ENCODE results near the gene POU2AF3. TPM values are rescaled to one million over a fixed set of nuclear protein-coding genes. Genes with fewer than 3 reads are reported as not detected.

The POU2AF3 gene
- total RNA-seq (2012; rRNA removed): not detected in 2 replicates
- 0.17 TPM in 1 of 2 replicates, not detected in the other for polyA plus RNA-seq (2012; rRNA removed)
- 0.04 TPM in 1 of 2 replicates, not detected in the other for polyA plus RNA-seq (2012; cell fraction: cytosol; rRNA removed)
- polyA plus RNA-seq (2012; cell fraction: nucleus; rRNA removed; ENCODE audit: low replicate concordance): 0.32 and 0.77 TPM in 2 replicates
- Bru-seq, nascent RNA: not detected
- percentile 7 among the genes with signal in this experiment for BruChase-seq, experiment 1, labeled RNA remaining after a 6-hour chase
- percentile 8 among the genes with signal in this experiment for BruChase-seq, experiment 2, labeled RNA remaining after a 2-hour chase
- long read RNA-seq: 0 reads

- Histone ChIP-seq H3K79me1 (ENCODE audit: low read depth in 1 of 2, low read length in 2 of 2) (no peaks in the 10 kb centered on the region), H2AFZ (replicated peaks; ENCODE audit: low read length, poor library complexity) (peak within 1 kb of the TSS; percentile 93), H3K27ac (ENCODE audit: insufficient read depth, low read length) (no peak within 1 kb of the TSS), H4K5ac (ENCODE audit: low read depth, low read length) (no peak within 1 kb of the TSS), H3K23ac (ENCODE audit: low read depth, low read length) (no peak within 1 kb of the TSS), H4K8ac (ENCODE audit: low read depth in 2 of 2, low read length in 2 of 2) (no peak within 1 kb of the TSS; a peak in 1 of 4 replicates), H3K56ac (ENCODE audit: extremely low read depth, insufficient read depth, low read length) (no peak within 1 kb of the TSS), H3K9me3 (ENCODE audit: control insufficient read depth, insufficient read depth, low read length) (no peaks in the 10 kb centered on the region), H3K4me1 (ENCODE audit: control insufficient read depth, insufficient read depth, low read length) (no peaks in the 10 kb centered on the region; the same call in 1 of the 2 replicates), H3K4me2 (ENCODE audit: low read depth, low read length) (peak within 1 kb of the TSS; percentile 69), H3K9me1 (ENCODE audit: insufficient read depth, low read length) (no peaks in the 10 kb centered on the region), H2BK5ac (ENCODE audit: low read depth, low read length, poor library complexity, severe bottlenecking) (no peak within 1 kb of the TSS), H4K91ac (ENCODE audit: insufficient read depth, low read depth, low read length) (no peak within 1 kb of the TSS), H3K9ac (ENCODE audit: low read depth, low read length) (0 out of 2 replicates have a peak within 1 kb of the TSS, but pooled peaks have one; percentile 24), H2AK5ac (ENCODE audit: low read depth, low read length) (no peak within 1 kb of the TSS), H3K36me3 (ENCODE audit: control insufficient read depth, insufficient read depth, low read length) (no peaks in the 10 kb centered on the region), H2BK120ac (ENCODE audit: low read depth, low read length) (peak within 1 kb of the TSS; percentile 64; the same call in 1 of the 2 replicates), H3K14ac (replicated peaks; ENCODE audit: low read depth, low read length) (no peak within 1 kb of the TSS), H3K4me3 (ENCODE audit: insufficient read depth, low read depth, low read length) (peak within 1 kb of the TSS; percentile 49), H3K18ac (ENCODE audit: low read depth, low read length) (no peak within 1 kb of the TSS), H3K27me3 (ENCODE audit: control insufficient read depth, insufficient read depth, low read length) (peaks cover 52% of the 10 kb centered on the region), H4K20me1 (ENCODE audit: insufficient read depth, low read length) (no peaks in the 10 kb centered on the region), H2BK15ac (ENCODE audit: low read depth, low read length) (no peak within 1 kb of the TSS; the same call in 2 of the 3 replicates), H2AK9ac (replicated peaks; ENCODE audit: low read depth, low read length, poor library complexity) (peak within 1 kb of the TSS; percentile 15), H3K4ac (ENCODE audit: low read depth, low read length) (no peak within 1 kb of the TSS; the same call in 1 of the 2 replicates), H2BK20ac (ENCODE audit: low read depth, low read length) (no peak within 1 kb of the TSS)
- 31% methylated on average over 15 of the region's 57 CpGs; no CpG with 5 or more reads in 1 of the 2 experiments for WGBS, 2 experiments (ENCODE audit: extremely low coverage in 2 of 2, insufficient read length in 1 of 2)
- CTCF ChIA-PET: interaction anchor here (1.0 to 1.4 kb wide), 5 partner anchors 8 to 149 kb away, joined by 3 to 4 read pairs (median 3); no protein-coding TSS in a partner anchor
- intact Hi-C loops (cut with micrococcal nuclease) (loop anchor here (5.0 kb wide), 1 partner anchor 119 kb away; no protein-coding TSS in a partner anchor), dilution Hi-C loops (cut with HindIII; ENCODE audit: low sequenced_read_pairs, unreplicated experiment) (no loop called here), in situ Hi-C loops (cut with MboI; ENCODE audit: low sequenced_read_pairs) (no loop called here)
- POLR2A ChIA-PET (ENCODE audit: unreplicated experiment): no interaction called here
- DNase-seq (no peak), ATAC-seq (ENCODE audit: low read depth) (peak; percentile 53)
- no TSS peak for BruUV-seq (replicated peaks)
- TF ChIP-seq ELK1 (IDR thresholded peaks at IDR 0.05; ENCODE audit: borderline replicate concordance, low read depth, low read length) (no peak), FOS (IDR thresholded peaks at IDR 0.05; ENCODE audit: low read depth, low read length) (no peak), POLR2A (IDR thresholded peaks at IDR 0.05; ENCODE audit: low read depth, low read length) (no peak), RCOR1 (IDR thresholded peaks at IDR 0.05; ENCODE audit: insufficient replicate concordance, low read length) (no peak), CEBPB (IDR thresholded peaks at IDR 0.05; ENCODE audit: low read depth, low read length) (no peak), SMC3 (IDR thresholded peaks at IDR 0.05; ENCODE audit: low read depth, low read length) (no peak), CTCF (conservative IDR thresholded peaks at IDR 0.05; ENCODE audit: low read depth, low read length) (no peak), NFE2L2 (IDR thresholded peaks at IDR 0.05; ENCODE audit: low read depth, low read length) (no peak), BHLHE40 (IDR thresholded peaks at IDR 0.05; ENCODE audit: low read depth, low read length) (no peak), USF2 (IDR thresholded peaks at IDR 0.05; ENCODE audit: low read depth, low read length) (no peak), MAZ (IDR thresholded peaks at IDR 0.05; ENCODE audit: borderline replicate concordance, low read depth, low read length) (no peak), MXI1 (IDR thresholded peaks at IDR 0.05; ENCODE audit: borderline replicate concordance, low read depth, low read length) (no peak), RAD21 (IDR thresholded peaks at IDR 0.05; ENCODE audit: low read length) (no peak)
These were observed at the start of gene POU2AF3 for GRCh38 chr11:111298413-111299100. Gene POU2AF3 (plus strand): TSS chr11:111298546. CDS start chr11:111298582, 36 bp downstream.

Data from IMR-90 (cell line).